Activated T-helper 1 cell treated with anti-CD3 and anti-CD28 coated beads, Interleukin-12 subunit alpha, Interleukin-12 subunit beta, Interleukin-2, Interleukin-4 antibody, amounts not matched to agents 30 ng/mL and 10 ng/mL and 1 ng/mL, durations not matched to agents 14 hours and 24 hours and 36 hours (primary cell): ENCODE data around the gene PTTG2. TPM values are rescaled to one million over a fixed set of nuclear protein-coding genes. Genes with fewer than 3 reads are reported as not detected.

ENCODE experiments used
- DNase-seq: peaks from one replicate; pipeline ENCODE4 v3.0.0; 2021; ENCODE audit warnings: low spot score
- H3K27ac Mint-ChIP-seq: one replicate; pipeline ENCODE4 v1.8.0; 2021; ENCODE audit warnings: mild to moderate bottlenecking, mixed read lengths
- H3K27me3 Mint-ChIP-seq: one replicate; pipeline ENCODE4 v1.8.0; 2022; ENCODE audit warnings: mild to moderate bottlenecking, moderate library complexity, mixed read lengths; ENCODE audit not compliant: insufficient read depth
- H3K36me3 Mint-ChIP-seq: one replicate; pipeline ENCODE4 v1.8.0; 2021; ENCODE audit warnings: low read depth, mixed read lengths
- H3K4me1 Mint-ChIP-seq: one replicate; pipeline ENCODE4 v1.8.0; 2021; ENCODE audit warnings: low read depth, mixed read lengths
- H3K4me3 Mint-ChIP-seq: one replicate; pipeline ENCODE4 v1.8.0; 2021; ENCODE audit warnings: mild to moderate bottlenecking, moderate library complexity, mixed read lengths
- H3K9me3 Mint-ChIP-seq: one replicate; pipeline ENCODE4 v1.8.0; 2021; ENCODE audit warnings: mixed read lengths
- intact Hi-C: fragments of 100-400 bp; cut with micrococcal nuclease; formaldehyde crosslinking; loops from one replicate; pipeline ENCODE4 v1.15.1; 2024
- total RNA-seq: library from RNA; stranded (reverse); gene quantifications from 2 replicates; pipeline ENCODE4 v1.2.3, GENCODE V29; 2022

PTTG2 gene
- total RNA-seq, 1 donor from 2014 or later = 0.29 TPM

DNA sequence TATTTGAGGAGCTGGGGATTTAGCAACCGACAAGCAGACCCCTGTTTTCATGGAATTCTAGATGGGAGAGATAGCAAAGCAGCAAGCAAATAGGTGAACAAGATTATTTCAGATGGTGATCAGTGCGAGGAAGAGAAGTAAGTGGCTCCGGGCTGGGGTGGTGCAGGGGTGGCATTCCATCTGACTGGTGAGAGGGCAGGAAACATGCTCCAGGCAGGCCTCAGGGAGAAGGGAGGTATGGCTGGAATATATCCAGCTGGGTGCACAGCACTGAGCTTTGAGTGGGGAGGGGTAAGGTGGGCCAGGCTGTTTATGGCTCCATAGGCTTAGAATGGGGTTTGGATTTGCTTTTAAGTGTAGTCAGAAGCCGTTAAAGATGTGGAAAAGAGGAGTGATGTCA is 21.2 kb downstream of the PTTG2 start:
- intact Hi-C loops = no loop called here
- DNase-seq = no peak
- Mint-ChIP-seq H3K4me1 (peaks cover 42% of the 10 kb centered on the region), H3K9me3 (no peaks in the 10 kb centered on the region), H3K27me3 (no peaks in the 10 kb centered on the region), H3K27ac (no peak overlapping the region), H3K36me3 (no peaks in the 10 kb centered on the region), H3K4me3 (no peak overlapping the region)

DNA sequence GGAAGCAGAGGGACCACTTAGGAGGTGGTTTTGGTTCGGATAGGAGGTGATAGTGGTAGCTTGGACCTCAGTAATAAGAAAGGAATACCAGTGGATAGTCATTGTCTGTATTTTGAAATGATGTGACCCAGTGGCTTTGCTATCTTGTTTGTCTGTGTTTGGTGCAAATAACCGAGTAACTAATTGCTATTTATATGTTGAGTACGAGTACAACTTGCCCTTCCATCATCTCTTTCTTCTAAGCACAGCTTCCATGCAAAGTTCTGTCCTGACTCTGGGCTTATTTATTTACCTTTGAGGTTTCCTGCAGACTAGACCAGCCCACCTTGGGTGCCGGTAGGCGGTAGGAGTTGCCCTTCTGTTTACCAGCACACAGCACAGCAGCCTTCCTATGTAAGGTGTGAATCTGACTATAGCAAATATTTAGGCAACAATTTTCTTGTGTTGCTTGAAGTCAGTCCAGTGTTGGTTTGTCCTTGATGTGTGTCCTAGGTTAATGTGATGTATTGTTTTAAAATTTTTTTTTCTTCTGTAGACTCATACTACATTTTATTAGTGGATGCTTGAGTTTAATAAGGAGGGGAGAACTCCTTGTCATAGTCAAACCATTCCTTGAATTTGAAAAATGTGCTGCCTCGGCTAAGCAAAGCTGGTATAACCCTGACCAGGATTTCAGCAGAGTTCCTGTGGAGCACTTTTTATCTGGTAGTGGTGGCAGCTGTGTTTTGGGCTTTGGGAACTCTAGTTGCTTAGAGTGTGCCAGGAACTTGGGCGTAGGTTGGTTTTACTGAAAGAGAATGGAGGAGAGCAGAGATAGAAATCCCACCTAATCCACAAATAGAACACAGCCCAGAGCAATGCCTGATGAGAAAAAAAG is 21.9 kb downstream of the PTTG2 start:
- H3K27ac Mint-ChIP-seq = no peak overlapping the region
- no peaks in the 10 kb centered on the region for H3K27me3 Mint-ChIP-seq
- no peaks in the 10 kb centered on the region for H3K9me3 Mint-ChIP-seq
- no peak for DNase-seq
- intact Hi-C loops = no loop called here
- H3K36me3 Mint-ChIP-seq = no peaks in the 10 kb centered on the region
- no peak overlapping the region for H3K4me3 Mint-ChIP-seq
- H3K4me1 Mint-ChIP-seq = peaks cover 39% of the 10 kb centered on the region

DNA sequence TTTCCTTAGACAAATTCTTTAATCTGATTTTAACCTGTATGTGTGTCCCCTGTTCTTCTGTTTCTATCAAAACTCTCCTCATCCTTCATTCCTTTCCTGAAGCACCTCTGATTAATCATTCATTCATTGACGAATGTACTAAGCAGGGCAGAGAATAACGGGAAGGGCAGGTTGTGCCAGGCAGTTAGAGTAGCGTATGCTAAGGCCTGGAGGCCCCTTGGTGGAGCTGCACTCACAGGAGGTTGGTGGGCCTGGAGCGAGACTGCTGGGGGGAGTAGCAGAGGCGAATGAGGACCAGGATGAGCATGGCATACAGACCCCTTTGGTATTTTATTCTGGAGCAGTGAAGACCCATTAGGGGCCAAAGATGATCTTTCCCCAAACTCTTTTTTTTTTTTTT is 22.5 kb downstream of the PTTG2 start:
- H3K9me3 Mint-ChIP-seq = no peaks in the 10 kb centered on the region
- H3K36me3 Mint-ChIP-seq = no peaks in the 10 kb centered on the region
- H3K4me1 Mint-ChIP-seq = peaks cover 39% of the 10 kb centered on the region
- DNase-seq = no peak
- intact Hi-C loops = no loop called here
- no peak overlapping the region for H3K27ac Mint-ChIP-seq
- no peak overlapping the region for H3K4me3 Mint-ChIP-seq
- no peaks in the 10 kb centered on the region for H3K27me3 Mint-ChIP-seq

DNA sequence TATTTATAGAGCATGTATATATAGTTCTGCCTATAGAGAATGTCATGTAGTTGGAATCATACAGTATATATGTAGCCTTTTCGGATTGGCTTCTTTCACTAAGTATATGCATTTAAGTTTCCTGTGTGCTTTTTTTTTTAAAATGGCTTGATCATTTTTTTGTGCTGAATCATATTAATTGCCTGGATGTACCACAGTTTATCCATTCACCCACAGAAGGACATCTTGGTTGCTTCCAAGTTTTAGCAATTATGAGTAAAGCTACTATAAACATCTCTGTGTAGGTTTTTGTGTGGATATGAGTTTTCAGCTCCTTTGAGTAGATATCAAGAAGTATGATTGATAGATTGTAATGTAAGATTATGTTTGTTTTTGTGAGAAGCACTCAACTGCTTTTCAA is 23.8 kb downstream of the PTTG2 start:
- H3K36me3 Mint-ChIP-seq = peaks cover 3% of the 10 kb centered on the region
- no peak for DNase-seq
- no peaks in the 10 kb centered on the region for H3K27me3 Mint-ChIP-seq
- intact Hi-C loops = no loop called here
- no peaks in the 10 kb centered on the region for H3K9me3 Mint-ChIP-seq
- H3K27ac Mint-ChIP-seq = no peak overlapping the region
- H3K4me3 Mint-ChIP-seq = no peak overlapping the region
- H3K4me1 Mint-ChIP-seq = peaks cover 27% of the 10 kb centered on the region

DNA sequence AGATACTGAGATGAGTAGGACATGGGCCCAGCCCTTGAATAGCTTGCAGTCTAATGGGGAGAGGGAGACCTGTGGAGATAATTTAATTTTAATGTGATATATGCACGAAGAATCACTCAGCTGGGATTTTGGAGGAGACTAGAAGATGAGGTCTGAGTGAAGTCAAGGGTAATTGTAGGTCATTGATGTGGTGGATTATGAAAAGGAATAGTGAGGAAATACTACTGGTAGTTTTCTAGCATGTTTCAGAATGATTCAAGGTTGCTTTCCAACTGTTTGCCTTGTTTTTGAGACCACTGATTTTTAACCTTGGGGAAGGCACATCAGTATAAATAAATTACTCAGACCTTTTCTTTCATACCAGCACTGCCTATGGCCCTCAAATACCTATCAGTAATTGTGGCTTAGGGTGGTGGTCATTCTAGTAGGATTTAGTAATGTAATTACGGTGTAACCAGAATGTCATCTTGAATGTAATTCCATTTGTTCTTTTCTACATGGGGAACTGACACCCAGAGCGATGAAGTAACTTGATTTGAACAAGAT is 25.6 kb downstream of the PTTG2 start:
- no peak overlapping the region for H3K27ac Mint-ChIP-seq
- no peaks in the 10 kb centered on the region for H3K9me3 Mint-ChIP-seq
- H3K4me3 Mint-ChIP-seq = no peak overlapping the region
- intact Hi-C loops = no loop called here
- H3K36me3 Mint-ChIP-seq = peaks cover 3% of the 10 kb centered on the region
- DNase-seq = no peak
- peaks cover 22% of the 10 kb centered on the region for H3K4me1 Mint-ChIP-seq
- no peaks in the 10 kb centered on the region for H3K27me3 Mint-ChIP-seq

DNA sequence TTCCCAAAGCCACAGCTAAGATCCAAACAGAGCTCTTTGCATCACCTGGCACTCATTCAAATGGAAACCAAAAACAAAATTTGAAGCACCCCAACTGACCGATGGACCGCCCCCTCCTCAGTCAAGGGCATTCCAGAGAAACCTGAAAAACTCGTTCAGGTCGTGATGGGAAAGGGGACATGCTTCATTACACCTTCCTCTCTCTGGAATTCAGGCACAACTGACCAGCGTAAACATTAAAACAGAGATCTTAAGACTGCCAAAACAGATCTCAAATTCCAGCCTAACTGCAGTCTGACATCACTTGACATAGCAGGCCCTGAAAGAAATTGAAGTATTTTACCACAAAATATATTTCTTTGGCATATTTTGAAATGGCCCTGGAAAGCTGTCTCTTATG is 28.5 kb downstream of the PTTG2 start:
- Mint-ChIP-seq H3K36me3 (peaks cover 4% of the 10 kb centered on the region), H3K27me3 (no peaks in the 10 kb centered on the region), H3K4me3 (no peak overlapping the region), H3K9me3 (no peaks in the 10 kb centered on the region), H3K27ac (no peak overlapping the region), H3K4me1 (peaks cover 9% of the 10 kb centered on the region)
- DNase-seq = no peak
- intact Hi-C loops = no loop called here

DNA sequence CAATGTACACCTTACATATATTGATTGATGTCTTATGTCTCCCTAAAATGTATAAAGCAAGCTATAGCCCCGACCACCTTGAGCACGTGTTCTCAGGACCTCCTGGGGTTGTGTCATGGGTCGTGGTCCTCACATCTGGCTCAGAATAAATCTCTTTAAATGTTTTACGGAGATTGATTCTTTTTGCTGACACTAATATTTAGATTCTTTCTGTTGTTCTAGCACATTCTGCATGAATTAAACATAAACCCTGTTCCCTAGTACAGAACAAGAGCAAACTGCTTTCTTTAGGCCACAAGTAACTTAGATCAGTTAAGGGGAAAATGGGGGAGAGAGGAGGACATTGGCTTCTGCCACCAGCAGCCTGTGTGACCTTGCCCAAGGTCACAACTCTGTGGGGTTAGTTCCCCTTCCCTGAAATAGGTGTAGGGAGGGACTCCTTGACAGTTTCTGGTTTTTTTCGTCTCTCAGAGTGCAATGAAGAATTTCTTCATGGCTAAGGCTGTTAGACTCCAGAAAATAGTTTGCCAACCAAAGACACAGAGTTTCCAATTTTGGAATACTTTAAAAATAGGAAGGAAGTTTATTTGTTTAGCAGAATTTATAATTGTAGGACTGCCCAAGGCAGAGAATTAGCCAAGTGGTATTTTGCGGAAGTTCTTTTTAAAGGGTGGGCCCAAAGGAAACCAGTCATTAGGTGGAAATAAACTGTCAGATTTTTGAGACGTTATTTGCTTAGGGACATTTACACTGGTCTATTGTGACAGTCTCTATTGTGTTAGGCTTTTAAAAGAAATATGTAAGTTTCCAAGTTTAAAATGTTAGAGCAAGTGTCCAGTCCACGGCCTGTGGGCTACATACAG is 29.4 kb downstream of the PTTG2 start:
- peaks cover 15% of the 10 kb centered on the region for H3K4me1 Mint-ChIP-seq
- H3K36me3 Mint-ChIP-seq = peaks cover 4% of the 10 kb centered on the region
- H3K9me3 Mint-ChIP-seq = no peaks in the 10 kb centered on the region
- intact Hi-C loops = no loop called here
- DNase-seq = no peak
- H3K27ac Mint-ChIP-seq = no peak overlapping the region
- H3K27me3 Mint-ChIP-seq = no peaks in the 10 kb centered on the region
- no peak overlapping the region for H3K4me3 Mint-ChIP-seq

DNA sequence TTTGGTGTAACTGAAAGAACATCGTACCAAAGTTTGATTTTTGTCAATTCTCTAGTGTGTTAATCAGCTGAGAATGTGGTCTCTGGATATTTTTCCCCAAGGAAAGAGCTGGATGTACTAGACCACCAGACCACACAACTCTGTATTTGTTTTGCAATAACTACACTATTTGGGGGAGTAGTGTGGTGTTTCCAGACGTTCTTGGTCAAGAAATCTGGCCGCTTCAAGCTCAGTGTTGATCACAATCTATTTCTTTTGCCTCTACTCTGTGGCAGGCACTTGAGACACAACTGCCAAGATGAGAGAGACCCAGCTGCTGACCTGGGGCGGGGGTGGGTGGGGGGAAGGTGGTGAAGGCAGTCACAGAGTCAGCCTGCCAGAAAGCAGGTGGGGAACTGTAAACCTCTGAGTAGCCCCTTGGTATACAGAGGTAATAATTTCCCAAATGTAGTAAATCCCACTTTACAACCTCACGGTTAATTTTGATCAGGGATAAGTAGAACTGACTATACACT is 30.6 kb downstream of the PTTG2 start:
- Mint-ChIP-seq H3K36me3 (peaks cover 4% of the 10 kb centered on the region), H3K27ac (no peak overlapping the region), H3K27me3 (no peaks in the 10 kb centered on the region), H3K4me1 (peaks cover 20% of the 10 kb centered on the region), H3K4me3 (no peak overlapping the region), H3K9me3 (no peaks in the 10 kb centered on the region)
- DNase-seq = no peak
- intact Hi-C loops = no loop called here

DNA sequence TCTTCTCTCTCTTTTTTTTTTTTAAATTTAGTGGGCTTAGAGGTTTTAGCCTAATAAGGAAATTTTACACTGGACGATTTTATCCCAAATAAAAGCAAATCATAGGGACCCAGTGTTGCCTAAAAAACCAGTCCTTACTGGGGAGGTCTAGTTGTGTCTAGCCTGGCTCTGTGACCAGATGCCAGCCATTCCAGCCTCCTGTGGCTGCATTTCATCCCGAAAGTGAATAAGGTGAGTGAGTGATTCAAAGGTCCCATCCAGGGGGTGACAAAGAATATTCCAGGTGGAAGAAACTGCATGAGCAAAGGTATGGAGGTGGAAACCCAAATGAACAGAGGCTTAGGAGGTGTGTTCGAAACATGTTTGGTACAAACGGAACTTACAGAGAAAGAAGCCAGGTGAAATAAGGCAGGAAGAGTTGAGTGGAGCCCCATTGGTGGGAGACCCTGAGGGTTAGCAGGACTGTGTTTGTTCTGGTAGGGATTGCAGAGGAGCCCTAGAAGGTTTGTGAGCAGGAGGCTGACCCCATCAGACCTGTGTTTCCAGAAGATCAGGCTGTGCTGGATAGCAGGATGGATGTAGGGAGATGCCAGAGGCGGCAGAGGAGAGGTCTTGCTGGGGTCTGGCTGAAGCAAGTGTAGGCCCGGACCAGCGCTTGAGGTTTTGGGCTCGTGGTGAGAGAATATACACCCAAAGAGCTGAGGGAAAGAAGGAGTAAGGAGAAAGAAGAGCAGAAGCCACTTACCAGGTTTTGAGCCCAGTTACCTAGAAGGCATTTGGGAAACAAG is 31.6 kb downstream of the PTTG2 start:
- H3K4me3 Mint-ChIP-seq = no peak overlapping the region
- DNase-seq = no peak
- H3K9me3 Mint-ChIP-seq = no peaks in the 10 kb centered on the region

DNA sequence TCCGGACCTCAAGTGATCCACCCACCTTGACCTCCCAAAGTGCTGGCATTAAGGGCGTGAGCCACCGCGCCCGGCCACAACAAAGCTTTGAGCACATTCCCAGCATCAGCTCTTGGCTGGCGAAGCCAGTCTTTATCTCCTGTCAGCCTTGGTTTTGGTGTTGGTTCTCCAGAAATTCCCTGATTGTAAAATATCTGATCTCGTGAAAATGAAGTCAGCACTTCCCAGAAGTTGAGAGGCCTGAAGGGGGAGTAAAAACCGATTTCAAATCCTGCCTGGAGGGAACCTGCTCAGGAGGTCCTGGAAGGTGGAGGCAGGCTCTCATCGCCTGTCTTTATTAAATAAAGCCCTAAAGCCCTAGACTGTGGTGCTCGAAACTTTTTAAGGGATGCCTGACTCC is 33.6 kb downstream of the PTTG2 start:
- Mint-ChIP-seq H3K36me3 (peaks cover 3% of the 10 kb centered on the region), H3K4me1 (peaks cover 20% of the 10 kb centered on the region)

More for the DNA sequence above, 31.6 kb downstream of the PTTG2 start:
- no peak overlapping the region for H3K27ac Mint-ChIP-seq
- intact Hi-C loops = no loop called here
- no peaks in the 10 kb centered on the region for H3K27me3 Mint-ChIP-seq
- peaks cover 20% of the 10 kb centered on the region for H3K4me1 Mint-ChIP-seq
- H3K36me3 Mint-ChIP-seq = peaks cover 4% of the 10 kb centered on the region

DNA sequence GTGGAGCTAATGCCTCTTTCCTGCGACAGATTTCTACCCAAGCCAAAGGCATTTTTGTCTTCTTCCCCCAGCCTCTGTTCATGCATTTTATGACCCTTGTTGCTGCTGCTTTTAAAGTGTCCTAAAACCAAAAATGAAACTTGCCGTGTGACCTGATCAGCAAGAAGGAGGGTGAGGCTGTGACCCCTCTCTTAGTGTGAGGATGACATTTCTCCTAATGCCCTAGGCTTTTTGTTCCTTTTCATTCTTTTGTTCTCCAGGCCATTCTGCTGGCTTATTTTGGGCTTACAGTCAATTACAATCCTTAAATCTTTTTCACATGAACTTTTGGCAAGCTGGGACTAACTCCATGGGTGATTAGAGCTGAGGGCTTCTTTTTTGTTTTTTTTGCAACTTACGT is 34.4 kb downstream of the PTTG2 start:
- Mint-ChIP-seq H3K4me3 (no peak overlapping the region), H3K36me3 (peaks cover 3% of the 10 kb centered on the region), H3K4me1 (peaks cover 25% of the 10 kb centered on the region), H3K9me3 (no peaks in the 10 kb centered on the region), H3K27me3 (no peaks in the 10 kb centered on the region), H3K27ac (no peak overlapping the region)
- intact Hi-C loops = no loop called here
- no peak for DNase-seq

More for the DNA sequence above, 33.6 kb downstream of the PTTG2 start:
- intact Hi-C loops = no loop called here
- H3K4me3 Mint-ChIP-seq = no peak overlapping the region
- H3K27me3 Mint-ChIP-seq = no peaks in the 10 kb centered on the region
- no peaks in the 10 kb centered on the region for H3K9me3 Mint-ChIP-seq
- no peak for DNase-seq
- no peak overlapping the region for H3K27ac Mint-ChIP-seq

DNA sequence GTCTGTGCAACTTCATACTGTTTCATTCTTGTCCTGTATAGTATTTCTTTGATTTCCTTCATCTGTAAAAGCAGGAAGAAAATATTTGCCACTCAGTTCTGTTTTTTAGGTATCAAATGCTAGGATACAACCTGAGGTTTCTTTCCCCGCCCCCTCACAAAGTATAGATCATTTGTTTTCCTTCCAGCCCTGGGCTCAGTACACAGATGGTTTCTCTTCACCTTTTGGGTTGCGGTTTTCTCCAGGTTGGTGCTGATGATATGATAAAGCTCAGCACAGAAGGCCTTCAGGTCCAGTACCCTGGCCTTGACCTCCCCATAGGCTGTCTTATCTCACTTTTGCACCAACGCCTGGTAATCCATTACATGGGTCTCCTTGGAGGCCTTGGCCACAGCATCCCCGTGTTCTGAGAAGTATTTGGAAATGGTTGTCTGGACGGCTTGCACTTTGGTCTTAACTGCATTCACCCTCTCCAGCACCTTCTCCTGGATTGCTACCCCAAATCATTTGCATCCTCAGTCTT is 35.2 kb downstream of the PTTG2 start:
- Mint-ChIP-seq H3K27ac (no peak overlapping the region), H3K36me3 (peaks cover 3% of the 10 kb centered on the region), H3K4me1 (peaks cover 29% of the 10 kb centered on the region), H3K27me3 (no peaks in the 10 kb centered on the region), H3K4me3 (no peak overlapping the region), H3K9me3 (no peaks in the 10 kb centered on the region)
- DNase-seq = no peak
- intact Hi-C loops = no loop called here
